Measurements from ENCODE around the gene SOCS4.
"Not testable (repeated sequence)": the region's sequence is repeated elsewhere in the genome, so short reads cannot be mapped to it uniquely, and the experiment has no call there.

Gene SOCS4

GRCh38 chr14:55026793-55027561, at the start of gene SOCS4, which contains the start of gene WDHD1:
SOCS4 (plus strand) TSS chr14:55027236; CDS start chr14:55043042, 15,806 bp downstream.
WDHD1 (minus strand) TSS chr14:55027099; CDS start chr14:55026787, 312 bp downstream.
- DNase-seq: peak; percentile 96

GRCh38 chr14:54979039-54979438, 48.0 kb upstream of the SOCS4 start:
- no peak for DNase-seq

GRCh38 chr14:54981698-54982097, 45.3 kb upstream of the SOCS4 start:
- no peak for DNase-seq

GRCh38 chr14:54985156-54985555, 41.9 kb upstream of the SOCS4 start:
- DNase-seq: no peak

GRCh38 chr14:55000381-55000780, 26.7 kb upstream of the SOCS4 start:
- DNase-seq: no peak

- no peak for DNase-seq
Observed at GRCh38 chr14:55005071-55005470, 22.0 kb upstream of the SOCS4 start.

GRCh38 chr14:55015006-55015405, 12.0 kb upstream of the SOCS4 start:
- no peak for DNase-seq

- DNase-seq: no peak
Observed at GRCh38 chr14:55019968-55020554, 7.0 kb upstream of the SOCS4 start.

GRCh38 chr14:55024365-55024764, 2.7 kb upstream of the SOCS4 start:
- DNase-seq: not testable (repeated sequence)

- DNase-seq: no peak
Observed at GRCh38 chr14:55025948-55026347, 1.1 kb upstream of the SOCS4 start.

GRCh38 chr14:55026441-55026792, 619 bp upstream of the SOCS4 start:
- DNase-seq: no peak

GRCh38 chr14:55028066-55028465, 1.0 kb downstream of the SOCS4 start:
- no peak for DNase-seq

- DNase-seq: no peak
Observed at GRCh38 chr14:55028476-55028875, 1.4 kb downstream of the SOCS4 start.

GRCh38 chr14:55031190-55031589, 4.2 kb downstream of the SOCS4 start:
- DNase-seq: no peak

GRCh38 chr14:55037995-55038394, 11.0 kb downstream of the SOCS4 start:
- not testable (repeated sequence) for DNase-seq

- no peak for DNase-seq
Observed at GRCh38 chr14:55038708-55039107, 11.7 kb downstream of the SOCS4 start.

GRCh38 chr14:55043528-55043927, 16.5 kb downstream of the SOCS4 start:
- DNase-seq: no peak

- no peak for DNase-seq
Observed at GRCh38 chr14:55045087-55045486, 18.1 kb downstream of the SOCS4 start.

- no peak for DNase-seq
Observed at GRCh38 chr14:55047301-55048053, 20.4 kb downstream of the SOCS4 start.

GRCh38 chr14:55048900-55049436, 21.9 kb downstream of the SOCS4 start:
- DNase-seq: no peak

GRCh38 chr14:55051165-55051422, 24.1 kb downstream of the SOCS4 start:
- no peak for DNase-seq

- peak; percentile 97 for DNase-seq
Observed at GRCh38 chr14:55051423-55052268, 24.6 kb downstream of the SOCS4 start, which contains the start of gene MAPK1IP1L. MAPK1IP1L (plus strand) TSS chr14:55051647; CDS start chr14:55061684, 10,037 bp downstream.
